GM10248 (cell line): ENCODE measurements around the gene ELAVL1.

ENCODE experiments used
- CTCF ChIA-PET: fragments of 300-600 bp; sonication (Branson Sonifier 250); formaldehyde crosslinking; extraction: SDS; loops from one replicate; lab custom pipeline; 2021; ENCODE audit warnings: antibody characterized with exemption; lab: Yijun Ruan, JAX
- POLR2A ChIA-PET: fragments of 350-650 bp; sonication (Branson Sonifier 250); formaldehyde crosslinking; extraction: SDS; loops from one replicate; lab custom pipeline; 2020; ENCODE audit warnings: antibody characterized with exemption; lab: Yijun Ruan, JAX
- DNase-seq: peaks from one replicate; pipeline ENCODE4 v3.0.0; 2012; ENCODE audit errors: extremely low spot score
- CTCF ChIP-seq: IDR thresholded peaks from 2 replicates; pipeline ENCODE4 v1.5.1; 2012; ENCODE audit warnings: mild to moderate bottlenecking, low read depth; ENCODE audit errors: extremely low read depth, missing control alignments, control extremely low read depth

ELAVL1 gene

GRCh38 chr19:7983995-7984837, 21.2 kb downstream of the ELAVL1 start:
- ChIA-PET CTCF (interaction anchor here (1.1 to 1.5 kb wide), 3 partner anchors 13 to 41 kb away, joined by 3 to 7 read pairs (median 4); partner anchors contain the start of gene TIMM44), POLR2A (no interaction called here)
- TF ChIP-seq CTCF, result no peak

DNA sequence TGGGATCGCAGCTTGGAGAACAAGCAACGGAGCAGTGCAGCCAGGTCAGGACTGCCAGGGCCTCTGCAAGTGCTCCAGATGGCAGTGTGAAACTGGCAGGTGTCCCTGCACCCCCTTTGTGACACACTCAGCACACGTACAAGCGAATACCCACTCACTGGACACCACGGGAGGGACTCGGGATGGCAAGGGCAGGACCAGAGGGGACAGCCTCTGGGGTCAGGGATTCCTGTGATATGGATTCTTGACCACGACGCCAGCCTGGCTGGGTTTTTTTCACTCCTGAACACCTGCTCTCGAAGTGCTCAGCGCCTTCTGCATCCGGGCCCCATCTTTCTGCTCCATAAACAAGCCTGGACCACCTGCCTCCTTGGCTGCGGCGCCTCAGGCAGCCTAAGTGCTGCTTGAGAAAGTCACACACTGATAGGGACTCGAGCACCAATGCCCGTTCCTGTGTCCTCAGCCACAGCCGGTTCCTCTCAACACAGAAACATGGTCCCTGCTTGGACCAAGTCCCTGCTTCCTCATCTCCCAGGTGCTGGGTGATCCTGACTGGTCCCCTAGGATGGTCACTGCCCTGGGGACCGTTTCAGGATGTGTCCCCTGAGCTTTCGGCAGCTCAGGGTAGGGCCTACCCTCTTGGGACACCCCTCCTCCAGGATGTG, 22.0 kb downstream of the ELAVL1 start:
- ChIA-PET POLR2A (no interaction called here), CTCF (interaction anchor here (1.6 kb wide), 1 partner anchor 19 kb away, joined by 4 read pairs; no protein-coding TSS in a partner anchor)
- TF ChIP-seq CTCF, result no peak
- DNase-seq, result no peak

More at GRCh38 chr19:7983995-7984837, 21.2 kb downstream of the ELAVL1 start:
- DNase-seq, result no peak

GRCh38 chr19:7982651-7983099, 22.8 kb downstream of the ELAVL1 start:
- no peak for TF ChIP-seq CTCF
- ChIA-PET POLR2A (no interaction called here), CTCF (interaction anchor here (1.6 kb wide), 1 partner anchor 20 kb away, joined by 4 read pairs; no protein-coding TSS in a partner anchor)
- DNase-seq, result no peak

DNA sequence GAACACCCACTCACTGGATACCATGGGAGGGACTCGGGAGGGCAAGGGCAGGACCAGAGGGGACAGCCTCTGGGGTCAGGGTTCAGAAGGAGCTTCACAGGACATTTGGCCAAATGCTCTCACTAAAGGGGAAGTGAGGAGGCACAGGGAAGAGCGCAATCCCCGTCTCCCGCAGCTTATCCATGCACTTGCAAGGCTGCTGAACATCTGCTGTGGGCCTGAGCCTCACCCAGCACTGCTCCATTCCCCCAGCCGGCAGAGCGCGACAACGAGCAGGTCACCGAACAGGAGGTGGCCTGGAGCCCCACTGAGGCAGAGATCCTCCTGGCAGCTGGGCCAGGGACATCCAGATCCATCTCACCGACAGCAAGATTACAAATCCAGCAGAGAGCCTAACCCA, 23.3 kb downstream of the ELAVL1 start:
- CTCF ChIA-PET, result interaction anchor here (1.6 to 2.2 kb wide), 2 partner anchors 11 to 20 kb away, joined by 4 to 6 read pairs; no protein-coding TSS in a partner anchor
- DNase-seq, result no peak
- no peak for TF ChIP-seq CTCF
- POLR2A ChIA-PET, result no interaction called here

DNA sequence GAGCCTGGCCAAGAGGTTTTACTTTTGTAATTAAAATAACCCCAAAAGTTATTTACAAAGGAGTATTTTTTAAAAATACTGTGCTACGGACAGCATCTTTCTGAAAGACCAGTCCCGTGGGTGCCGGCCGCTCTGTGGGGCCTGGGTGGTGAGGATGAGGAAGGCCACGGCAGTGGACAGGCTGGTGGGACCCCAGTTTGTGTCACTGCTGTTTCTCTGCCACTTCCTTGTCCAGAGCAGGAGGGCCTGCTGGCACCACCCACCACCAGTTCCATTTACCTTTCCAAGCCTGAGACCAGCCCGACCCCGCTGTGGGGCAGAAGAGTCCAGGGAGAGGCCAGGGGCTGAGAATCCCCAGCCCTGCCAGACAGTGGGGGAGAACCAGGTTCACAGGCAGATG, 23.8 kb downstream of the ELAVL1 start:
- POLR2A ChIA-PET, result interaction anchor here (0.7 kb wide), 1 partner anchor 1763 kb away, joined by 4 read pairs; no protein-coding TSS in a partner anchor
- TF ChIP-seq CTCF, result no peak
- DNase-seq, result no peak
- CTCF ChIA-PET, result interaction anchor here (2.2 kb wide), 1 partner anchor 11 kb away, joined by 6 read pairs; no protein-coding TSS in a partner anchor

- ChIA-PET POLR2A (interaction anchor here (0.7 kb wide), 1 partner anchor 1763 kb away, joined by 4 read pairs; no protein-coding TSS in a partner anchor), CTCF (interaction anchor here (2.2 kb wide), 1 partner anchor 11 kb away, joined by 6 read pairs; no protein-coding TSS in a partner anchor)
- no peak for TF ChIP-seq CTCF
- no peak for DNase-seq
These were observed 24.2 kb downstream of the ELAVL1 start for GRCh38 chr19:7981199-7981598.
